ENCODE data around the gene RTP3. TPM values are rescaled to one million over a fixed set of nuclear protein-coding genes. Genes with fewer than 3 reads are reported as not detected.

RTP3 gene
- total RNA-seq, 1 donor from 2014 or later: not detected

- no peak overlapping the region for H3K4me3 ChIP-seq (ENCODE audit: low read depth, low read length)
- TF ChIP-seq CTCF (conservative IDR thresholded peaks at IDR 0.05; ENCODE audit: low read depth, low read length): no peak
- DNase-seq (ENCODE audit: low read depth): no peak
These were observed 33.9 kb upstream of the RTP3 start for GRCh38 chr3:46463868-46464241.

GRCh38 chr3:46464326-46465195, 33.2 kb upstream of the RTP3 start, which contains the start of gene LTF:
Gene LTF, minus strand, starts transcription at chr3:46464905. Its CDS starts 38 bp downstream, at chr3:46464867.
- DNase-seq (ENCODE audit: low read depth): no peak
- H3K4me3 ChIP-seq (ENCODE audit: low read depth, low read length): no peak within 1 kb of the TSS
- TF ChIP-seq CTCF (conservative IDR thresholded peaks at IDR 0.05; ENCODE audit: low read depth, low read length): no peak

GRCh38 chr3:46465196-46465520, 32.6 kb upstream of the RTP3 start:
- no peak for DNase-seq (ENCODE audit: low read depth)
- H3K4me3 ChIP-seq (ENCODE audit: low read depth, low read length): no peak overlapping the region
- no peak for TF ChIP-seq CTCF (conservative IDR thresholded peaks at IDR 0.05; ENCODE audit: low read depth, low read length)

GRCh38 chr3:46466273-46466672, 31.5 kb upstream of the RTP3 start:
- DNase-seq (ENCODE audit: low read depth): no peak
- H3K4me3 ChIP-seq (ENCODE audit: low read depth, low read length): no peak overlapping the region
- no peak for TF ChIP-seq CTCF (conservative IDR thresholded peaks at IDR 0.05; ENCODE audit: low read depth, low read length)

- no peak for TF ChIP-seq CTCF (conservative IDR thresholded peaks at IDR 0.05; ENCODE audit: low read depth, low read length)
- no peak for DNase-seq (ENCODE audit: low read depth)
- H3K4me3 ChIP-seq (ENCODE audit: low read depth, low read length): no peak overlapping the region
These were observed 30.8 kb upstream of the RTP3 start for GRCh38 chr3:46466871-46467403.

GRCh38 chr3:46467562-46467961, 30.2 kb upstream of the RTP3 start:
- TF ChIP-seq CTCF (conservative IDR thresholded peaks at IDR 0.05; ENCODE audit: low read depth, low read length): no peak
- DNase-seq (ENCODE audit: low read depth): no peak
- H3K4me3 ChIP-seq (ENCODE audit: low read depth, low read length): no peak overlapping the region

All from epithelial cell of proximal tubule (primary cell).